Nephron progenitor cell (in vitro differentiated cells): ENCODE results near the gene OVCH2.
"Not testable (repeated sequence)": the region's sequence is repeated elsewhere in the genome, so short reads cannot be mapped to it uniquely, and the experiment has no call there.

Experiments used
- DNase-seq: peaks from one replicate; pipeline ENCODE4 v3.0.0; 2021
- H3K27ac Mint-ChIP-seq: 2 replicates; pipeline ENCODE4 v1.8.0; 2021; ENCODE audit warnings: mild to moderate bottlenecking, moderate library complexity, mixed read lengths
- H3K27me3 Mint-ChIP-seq: 2 replicates; pipeline ENCODE4 v1.8.0; 2021; ENCODE audit warnings: mild to moderate bottlenecking, low read depth, mixed read lengths; ENCODE audit not compliant: poor library complexity
- H3K36me3 Mint-ChIP-seq: 2 replicates; pipeline ENCODE4 v1.8.0; 2021; ENCODE audit warnings: low read depth, mixed read lengths
- H3K4me1 Mint-ChIP-seq: 2 replicates; pipeline ENCODE4 v1.8.0; 2021; ENCODE audit warnings: mixed read lengths
- H3K4me3 Mint-ChIP-seq: 2 replicates; pipeline ENCODE4 v1.8.0; 2021; ENCODE audit warnings: mild to moderate bottlenecking, moderate library complexity, mixed read lengths
- H3K9me3 Mint-ChIP-seq: 2 replicates; pipeline ENCODE4 v1.8.0; 2021; ENCODE audit warnings: mild to moderate bottlenecking, moderate library complexity, mixed read lengths
- CTCF ChIP-seq: fragments of 200-600 bp; sonication (generic); IDR thresholded peaks from 2 replicates; pipeline ENCODE4 v1.5.0; 2021; ENCODE audit warnings: antibody characterized with exemption

Gene OVCH2

DNA sequence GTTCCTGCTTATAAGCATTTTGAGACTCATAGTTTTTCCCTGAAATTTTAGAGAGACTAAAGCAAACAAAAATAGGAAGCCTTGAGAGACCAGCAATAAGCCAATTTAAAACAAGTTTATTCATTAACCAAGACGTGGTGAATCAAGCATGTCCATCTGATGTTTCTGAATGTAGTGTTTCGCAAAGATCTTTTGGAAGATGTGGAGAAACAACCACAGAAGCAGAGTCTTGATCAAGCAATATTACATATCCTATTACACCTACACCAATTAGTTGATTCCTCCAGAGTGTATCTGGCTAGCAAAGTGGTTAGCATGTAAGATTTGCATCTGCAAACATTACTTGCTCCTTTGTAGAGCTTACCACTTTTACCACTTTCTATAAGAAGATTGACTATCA is at the start of gene OVCH2:
TSS of gene OVCH2 (minus strand) at position 101 of the 400 bp plus-strand sequence. CDS start at position 18, 83 bp downstream.
- no peak for DNase-seq
- Mint-ChIP-seq H3K4me1 (no peaks in the 10 kb centered on the region), H3K36me3 (no peaks in the 10 kb centered on the region), H3K27ac (no peak within 1 kb of the TSS), H3K27me3 (peaks cover 3% of the 10 kb centered on the region), H3K9me3 (no peaks in the 10 kb centered on the region), H3K4me3 (no peak within 1 kb of the TSS)
- TF ChIP-seq CTCF: no peak

DNA sequence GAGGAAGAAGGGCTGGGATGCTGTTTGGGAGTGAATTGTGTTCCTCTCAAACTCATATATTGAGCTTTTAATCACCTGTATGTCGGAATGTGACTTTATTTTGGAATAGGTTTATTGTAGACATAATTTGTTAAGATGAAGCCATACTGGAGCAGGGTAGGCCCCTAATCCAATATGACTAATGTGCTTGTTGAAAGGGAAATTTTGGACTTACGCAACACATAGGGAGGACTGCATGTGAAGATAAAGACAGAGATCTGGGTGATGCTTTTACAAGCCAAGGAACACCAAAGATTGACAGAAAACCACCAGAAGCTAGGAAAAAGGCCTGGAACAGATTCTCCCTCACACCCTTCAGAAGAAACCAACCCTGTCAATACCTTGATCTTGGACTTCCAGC is 43.2 kb upstream of the OVCH2 start:
- TF ChIP-seq CTCF: no peak
- no peaks in the 10 kb centered on the region for H3K9me3 Mint-ChIP-seq
- H3K36me3 Mint-ChIP-seq: no peaks in the 10 kb centered on the region
- DNase-seq: no peak
- H3K4me3 Mint-ChIP-seq: no peak overlapping the region
- H3K27ac Mint-ChIP-seq: no peak overlapping the region
- no peaks in the 10 kb centered on the region for H3K27me3 Mint-ChIP-seq
- no peaks in the 10 kb centered on the region for H3K4me1 Mint-ChIP-seq

- not testable (repeated sequence) for H3K27me3 Mint-ChIP-seq, H3K27ac Mint-ChIP-seq, H3K4me1 Mint-ChIP-seq, H3K4me3 Mint-ChIP-seq
- H3K36me3 Mint-ChIP-seq: peaks cover 15% of the 10 kb centered on the region
- DNase-seq: peak; percentile 20
- H3K9me3 Mint-ChIP-seq: peaks cover 19% of the 10 kb centered on the region
Measured at GRCh38 chr11:7734767-7735166, 28.5 kb upstream of the OVCH2 start.

DNA sequence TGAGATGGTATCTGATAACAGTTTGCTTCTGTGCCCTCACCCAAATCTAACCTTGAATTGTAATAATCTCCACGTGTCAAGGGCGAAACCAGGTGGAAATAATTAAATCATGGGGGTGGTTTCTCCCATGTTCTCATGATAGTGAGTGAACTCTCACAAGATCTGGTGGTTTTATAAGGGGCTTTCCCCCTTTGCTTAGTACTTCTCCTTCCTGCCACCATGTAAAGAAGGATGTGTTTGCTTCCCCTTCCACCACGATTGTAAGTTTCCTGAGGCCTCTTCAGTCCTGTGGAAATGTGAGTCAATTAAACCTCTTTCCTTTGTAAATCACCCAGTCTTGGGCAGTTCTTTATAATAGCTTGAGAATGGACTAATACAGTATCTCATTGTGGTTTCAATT is 8.5 kb upstream of the OVCH2 start:
- no peak for TF ChIP-seq CTCF
- no peaks in the 10 kb centered on the region for H3K4me1 Mint-ChIP-seq
- H3K4me3 Mint-ChIP-seq: no peak overlapping the region
- H3K27me3 Mint-ChIP-seq: peaks cover 7% of the 10 kb centered on the region
- H3K27ac Mint-ChIP-seq: no peak overlapping the region
- no peaks in the 10 kb centered on the region for H3K36me3 Mint-ChIP-seq
- H3K9me3 Mint-ChIP-seq: no peaks in the 10 kb centered on the region
- no peak for DNase-seq

GRCh38 chr11:7703740-7704139 is 2.5 kb downstream of the OVCH2 start:
- Mint-ChIP-seq H3K4me3 (no peak overlapping the region), H3K27ac (no peak overlapping the region), H3K9me3 (no peaks in the 10 kb centered on the region), H3K27me3 (peaks cover 6% of the 10 kb centered on the region), H3K4me1 (no peaks in the 10 kb centered on the region), H3K36me3 (no peaks in the 10 kb centered on the region)
- no peak for TF ChIP-seq CTCF
- no peak for DNase-seq

- H3K27me3 Mint-ChIP-seq: peaks cover 16% of the 10 kb centered on the region
- H3K9me3 Mint-ChIP-seq: no peaks in the 10 kb centered on the region
- DNase-seq: no peak
- no peak overlapping the region for H3K4me3 Mint-ChIP-seq
- no peak for TF ChIP-seq CTCF
- H3K4me1 Mint-ChIP-seq: peaks cover 16% of the 10 kb centered on the region
- H3K36me3 Mint-ChIP-seq: no peaks in the 10 kb centered on the region
- no peak overlapping the region for H3K27ac Mint-ChIP-seq
Measured at GRCh38 chr11:7696424-7696823, 9.9 kb downstream of the OVCH2 start.
